GM12892 (cell line): ENCODE data around the gene SH3BP5L.

Experiments
- POLR2A ChIP-seq: IDR thresholded peaks from 2 replicates; pipeline ENCODE4 v1.6.1; 2011; ENCODE audit warnings: low read depth, low read length, control low read depth
- POLR2AphosphoS5 ChIP-seq: IDR thresholded peaks from 2 replicates; pipeline ENCODE4 v1.6.1; 2011; ENCODE audit warnings: low read depth, low read length, control low read depth

DNA sequence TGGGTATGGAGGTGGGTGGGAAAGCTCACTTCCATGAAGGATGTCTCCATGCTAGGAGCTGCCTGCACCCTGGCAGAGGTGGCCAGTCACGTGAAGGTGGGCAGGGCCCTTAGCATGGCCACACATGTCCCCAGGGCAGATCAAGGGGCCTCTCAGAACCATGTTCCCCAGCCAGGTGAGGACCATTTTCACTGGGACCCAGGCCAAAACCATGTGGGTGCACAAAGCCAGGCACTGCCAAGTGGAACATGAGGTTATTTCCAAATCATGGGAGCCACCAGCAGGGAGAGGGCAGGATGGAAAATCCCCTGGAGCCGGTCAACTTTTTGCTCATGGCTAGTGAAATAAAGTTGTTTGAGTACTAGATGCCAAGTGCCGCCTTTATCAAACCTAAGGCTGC, 23.4 kb upstream of the SH3BP5L start:
- TF ChIP-seq POLR2AphosphoS5 (no peak), POLR2A (no peak)
